HG03575 (cell line): ENCODE data around the gene SPHK1.

ENCODE experiments used
- ATAC-seq: cut with Tn5 transposase; IDR thresholded peaks from one replicate; pipeline ENCODE4 v1.9.1; 2021; ENCODE audit not compliant: unreplicated experiment, insufficient number of reproducible peaks, low FRiP score; ENCODE audit errors: extremely low read depth

SPHK1 gene

GRCh38 chr17:76382351-76382802 is 2.0 kb upstream of the SPHK1 start:
- no peak for ATAC-seq

- ATAC-seq: no peak
Observed at GRCh38 chr17:76382803-76383545, 1.4 kb upstream of the SPHK1 start.

- no peak for ATAC-seq
Observed at GRCh38 chr17:76383546-76384221, 725 bp upstream of the SPHK1 start.

- no peak for ATAC-seq
Observed at GRCh38 chr17:76384987-76385891, 830 bp downstream of the SPHK1 start.

GRCh38 chr17:76385892-76386786 is 1.7 kb downstream of the SPHK1 start:
- no peak for ATAC-seq

GRCh38 chr17:76386966-76387765 is 2.8 kb downstream of the SPHK1 start:
- ATAC-seq: no peak

- ATAC-seq: no peak
Observed at GRCh38 chr17:76388966-76389888, 4.8 kb downstream of the SPHK1 start.

- ATAC-seq: no peak
Observed at GRCh38 chr17:76390003-76390421, 5.6 kb downstream of the SPHK1 start.

- no peak for ATAC-seq
Observed at GRCh38 chr17:76391200-76391715, 6.8 kb downstream of the SPHK1 start.

GRCh38 chr17:76394166-76394565 is 9.8 kb downstream of the SPHK1 start:
- no peak for ATAC-seq

- ATAC-seq: no peak
Observed at GRCh38 chr17:76395980-76396379, 11.6 kb downstream of the SPHK1 start.

GRCh38 chr17:76397184-76397583 is 12.8 kb downstream of the SPHK1 start:
- no peak for ATAC-seq

GRCh38 chr17:76397687-76398522 is 13.5 kb downstream of the SPHK1 start:
- no peak for ATAC-seq

- ATAC-seq: no peak
Observed at GRCh38 chr17:76398523-76399174, 14.2 kb downstream of the SPHK1 start.
